Measurements from ENCODE around the gene FOXM1.

FOXM1 gene

DNA sequence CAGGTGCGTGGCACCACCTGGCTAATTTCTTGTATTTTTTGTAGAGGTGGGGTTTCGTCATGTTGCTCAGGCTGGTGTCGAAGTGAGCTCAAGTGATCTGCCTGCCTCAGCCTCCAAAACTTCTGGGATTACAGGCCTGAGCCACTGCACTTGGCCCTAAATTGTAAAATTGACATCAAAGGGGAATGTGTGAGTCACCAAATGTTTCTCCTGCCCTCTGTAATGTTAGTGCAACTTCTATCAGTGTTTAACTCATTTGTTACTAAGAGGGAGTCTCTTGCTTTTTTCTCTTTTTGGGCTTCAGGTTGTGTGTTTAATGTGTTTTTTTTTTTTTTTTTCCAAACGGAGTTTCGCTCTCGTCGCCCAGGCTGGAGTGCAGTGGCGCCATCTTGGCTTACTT, 16.0 kb upstream of the FOXM1 start:
- no peak for DNase-seq (ENCODE audit: low read depth)
- no peak overlapping the region for H3K4me3 ChIP-seq (ENCODE audit: low read depth, low read length)
- in situ Hi-C loops (cut with HindIII; ENCODE audit: low sequenced_read_pairs) = no loop called here
- TF ChIP-seq, protein P1, sequence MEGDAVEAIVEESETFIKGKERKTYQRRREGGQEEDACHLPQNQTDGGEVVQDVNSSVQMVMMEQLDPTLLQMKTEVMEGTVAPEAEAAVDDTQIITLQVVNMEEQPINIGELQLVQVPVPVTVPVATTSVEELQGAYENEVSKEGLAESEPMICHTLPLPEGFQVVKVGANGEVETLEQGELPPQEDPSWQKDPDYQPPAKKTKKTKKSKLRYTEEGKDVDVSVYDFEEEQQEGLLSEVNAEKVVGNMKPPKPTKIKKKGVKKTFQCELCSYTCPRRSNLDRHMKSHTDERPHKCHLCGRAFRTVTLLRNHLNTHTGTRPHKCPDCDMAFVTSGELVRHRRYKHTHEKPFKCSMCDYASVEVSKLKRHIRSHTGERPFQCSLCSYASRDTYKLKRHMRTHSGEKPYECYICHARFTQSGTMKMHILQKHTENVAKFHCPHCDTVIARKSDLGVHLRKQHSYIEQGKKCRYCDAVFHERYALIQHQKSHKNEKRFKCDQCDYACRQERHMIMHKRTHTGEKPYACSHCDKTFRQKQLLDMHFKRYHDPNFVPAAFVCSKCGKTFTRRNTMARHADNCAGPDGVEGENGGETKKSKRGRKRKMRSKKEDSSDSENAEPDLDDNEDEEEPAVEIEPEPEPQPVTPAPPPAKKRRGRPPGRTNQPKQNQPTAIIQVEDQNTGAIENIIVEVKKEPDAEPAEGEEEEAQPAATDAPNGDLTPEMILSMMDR (IDR thresholded peaks at IDR 0.05; ENCODE audit: low read depth, low read length, missing control alignments) = no peak

DNA sequence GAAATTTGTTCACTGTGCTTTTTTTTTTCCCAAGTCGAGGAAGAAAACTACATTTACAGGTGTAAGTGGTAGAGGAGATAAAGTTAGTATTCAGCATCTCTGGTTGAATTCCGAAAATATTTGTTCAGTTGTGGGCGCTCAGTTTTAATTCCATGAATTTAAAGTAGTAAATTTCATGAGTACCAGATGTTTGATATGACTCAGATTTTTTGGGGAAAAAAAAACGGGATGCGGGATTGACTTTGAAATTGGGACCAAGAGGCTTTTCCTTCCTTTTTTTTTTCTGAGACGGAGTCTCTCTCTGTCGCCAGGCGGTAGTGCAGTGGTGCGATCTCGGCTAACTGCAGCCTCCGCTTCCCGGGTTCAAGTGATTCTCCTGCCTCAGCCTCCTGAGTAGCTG, 15.3 kb upstream of the FOXM1 start:
- in situ Hi-C loops (cut with HindIII; ENCODE audit: low sequenced_read_pairs) = no loop called here
- peak overlapping the region; percentile 79 for H3K4me3 ChIP-seq (ENCODE audit: low read depth, low read length)
- TF ChIP-seq, protein P1 (IDR thresholded peaks at IDR 0.05; ENCODE audit: low read depth, low read length, missing control alignments) = no peak
- no peak for DNase-seq (ENCODE audit: low read depth)

DNA sequence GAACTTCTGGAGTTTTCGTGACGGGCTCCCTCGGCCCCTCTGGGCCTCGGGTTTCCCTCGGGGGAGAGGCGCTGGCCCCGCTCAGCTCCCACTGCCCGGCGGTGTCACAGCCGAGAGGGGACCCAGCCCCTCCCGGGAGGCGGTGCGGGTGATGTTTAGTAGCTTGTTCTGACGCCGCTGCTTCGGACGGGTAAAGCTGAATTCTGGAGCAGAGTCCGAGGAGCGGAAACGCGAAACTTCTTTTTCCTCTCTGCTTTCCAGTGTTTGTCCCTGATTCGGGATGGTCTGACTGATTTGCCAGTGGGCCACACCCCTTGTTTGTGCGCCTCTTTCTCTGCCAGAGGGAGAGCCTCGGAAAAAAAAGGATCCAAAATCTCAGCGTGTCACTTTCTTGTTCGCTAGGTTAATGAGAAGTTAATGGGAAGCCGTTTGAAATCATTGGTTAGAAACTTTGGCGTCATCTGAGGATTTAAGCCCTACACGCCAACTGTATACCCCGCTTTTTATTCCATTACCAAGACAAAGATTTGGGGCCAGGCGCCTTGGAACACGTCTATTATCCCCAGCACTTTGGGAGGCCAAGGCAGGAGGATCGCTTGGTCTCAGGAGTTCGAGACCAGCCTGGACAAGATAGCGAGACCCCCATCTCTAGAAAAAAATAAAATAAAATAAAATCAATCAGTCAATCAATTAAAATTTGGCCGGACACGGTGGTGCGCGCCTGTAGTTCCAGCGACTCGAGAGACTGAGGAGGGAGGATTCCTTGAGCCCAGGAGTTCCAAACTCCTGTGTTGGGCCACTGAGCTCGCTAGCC, 14.5 kb upstream of the FOXM1 start:
- in situ Hi-C loops (cut with HindIII; ENCODE audit: low sequenced_read_pairs) = no loop called here
- TF ChIP-seq, protein P1 (IDR thresholded peaks at IDR 0.05; ENCODE audit: low read depth, low read length, missing control alignments) = no peak
- peak overlapping the region; percentile 79 for H3K4me3 ChIP-seq (ENCODE audit: low read depth, low read length)
- DNase-seq (ENCODE audit: low read depth) = no peak

DNA sequence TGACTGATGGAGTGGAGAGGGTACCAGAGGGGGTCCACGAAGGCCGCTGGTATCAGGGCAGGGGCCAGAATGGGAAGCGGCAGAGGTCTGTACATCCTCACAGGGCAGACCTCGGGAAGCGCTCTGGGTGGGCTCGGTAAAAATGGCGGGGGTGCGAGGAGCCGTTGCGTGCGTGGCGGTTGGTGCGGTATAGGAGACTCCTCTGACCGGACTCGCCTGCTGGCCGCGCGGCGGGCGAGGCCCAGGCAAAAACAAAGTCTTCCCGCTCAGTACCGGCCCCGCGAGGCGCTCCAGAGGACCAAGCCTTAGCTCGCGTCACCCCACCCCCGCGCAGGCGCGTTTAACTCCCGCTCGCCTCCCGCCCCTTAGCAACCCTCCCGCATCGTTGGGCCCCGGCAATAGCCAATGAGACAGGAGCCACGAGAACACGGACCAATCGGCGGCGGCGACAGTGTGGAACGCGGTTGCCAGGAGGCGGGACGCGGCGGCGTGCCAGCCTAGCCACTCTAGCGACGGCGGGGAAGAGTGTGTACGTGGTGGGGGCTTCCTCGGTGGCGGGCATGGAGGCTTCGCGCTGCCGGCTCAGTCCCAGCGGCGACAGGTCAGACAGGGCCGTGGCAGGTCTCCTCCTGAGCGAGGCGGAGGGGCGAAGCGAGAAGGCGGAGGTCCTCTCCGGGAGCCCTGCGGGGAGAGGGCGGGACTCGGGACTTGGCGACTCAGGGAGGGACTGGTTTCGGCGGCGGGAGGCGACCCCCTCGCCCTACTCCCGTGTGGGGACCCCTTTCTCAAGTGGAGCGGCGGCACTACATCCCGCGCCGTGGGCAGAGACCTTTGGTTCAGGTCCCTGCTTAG, 13.6 kb upstream of the FOXM1 start, which contains the start of gene TULP3:
Gene TULP3 (plus strand): TSS at position 504 of the 852 bp plus-strand sequence. CDS start 57 bp downstream, at position 561.
- H3K4me3 ChIP-seq (ENCODE audit: low read depth, low read length) = peak within 1 kb of the TSS; percentile 79
- in situ Hi-C loops (cut with HindIII; ENCODE audit: low sequenced_read_pairs) = no loop called here
- DNase-seq (ENCODE audit: low read depth) = peak; percentile 94
- TF ChIP-seq, protein P1 (IDR thresholded peaks at IDR 0.05; ENCODE audit: low read depth, low read length, missing control alignments) = no peak

DNA sequence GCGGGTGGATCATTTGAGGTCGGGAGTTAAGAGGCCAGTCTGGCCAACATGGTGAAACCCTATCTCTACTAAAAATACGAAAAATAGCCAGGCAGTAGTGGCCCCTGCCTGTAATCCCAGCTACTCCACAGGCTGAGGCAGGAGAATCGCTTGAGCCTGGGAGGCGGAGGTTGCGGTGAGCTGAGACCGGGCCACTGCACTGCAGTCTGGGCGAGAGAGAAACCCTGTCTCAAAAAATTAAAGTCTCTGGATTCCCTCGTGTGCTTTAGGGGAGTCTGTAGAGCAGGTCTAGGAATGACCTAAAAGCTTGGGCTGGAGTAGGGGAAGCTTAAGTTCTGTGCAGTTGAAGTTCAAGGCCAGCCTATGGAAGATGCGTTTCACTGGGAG, 13.0 kb upstream of the FOXM1 start:
- H3K4me3 ChIP-seq (ENCODE audit: low read depth, low read length) = peak overlapping the region; percentile 79
- in situ Hi-C loops (cut with HindIII; ENCODE audit: low sequenced_read_pairs) = no loop called here
- no peak for DNase-seq (ENCODE audit: low read depth)

More for the DNA sequence above, 13.0 kb upstream of the FOXM1 start:
- TF ChIP-seq, protein P1 (IDR thresholded peaks at IDR 0.05; ENCODE audit: low read depth, low read length, missing control alignments) = no peak
